H1 (cell line): ENCODE results near the gene EME2. TPM values are rescaled to one million over a fixed set of nuclear protein-coding genes. Genes with fewer than 3 reads are reported as not detected.

Experiments
- BACH1 ChIP-seq: IDR thresholded peaks from 2 replicates; pipeline ENCODE4 v1.6.1; 2012; ENCODE audit warnings: low read length, improper control_type of control experiment
- BCL11A ChIP-seq, 2 experiments: IDR thresholded peaks; one replicate each; pipeline ENCODE4 v1.6.1; 2011; ENCODE audit warnings: low read depth in 2 of 2, low read length in 2 of 2, mild to moderate bottlenecking in 2 of 2
- CREB1 ChIP-seq: IDR thresholded peaks from 2 replicates; pipeline ENCODE4 v1.6.1; 2012; ENCODE audit warnings: inconsistent platforms
- CTBP2 ChIP-seq: IDR thresholded peaks from 2 replicates; pipeline ENCODE4 v1.7.0; 2011; ENCODE audit warnings: borderline replicate concordance, mild to moderate bottlenecking, moderate library complexity, mixed read lengths, low read length; ENCODE audit not compliant: insufficient read depth, insufficient read length
- GABPA ChIP-seq: IDR thresholded peaks from 2 replicates; pipeline ENCODE4 v1.6.1; 2011; ENCODE audit warnings: mild to moderate bottlenecking, low read length, moderate library complexity, borderline replicate concordance; ENCODE audit not compliant: insufficient read depth
- HDAC2 ChIP-seq, 2 experiments: fragments of 300-600 bp in 1 of 2; sonication (generic) in 1 of 2; IDR thresholded peaks; 2 replicates each; pipeline ENCODE4 v1.6.1; 2011 to 2012; ENCODE audit warnings: low read depth in 2 of 2, low read length in 2 of 2, mild to moderate bottlenecking in 2 of 2, moderate library complexity in 2 of 2, borderline replicate concordance in 1 of 2, inconsistent platforms in 1 of 2
- SIN3A ChIP-seq, 2 experiments: IDR thresholded peaks in 1 of 2; conservative IDR thresholded peaks in 1 of 2; 2 replicates each; pipeline ENCODE4 v1.6.1; 2011 to 2012; ENCODE audit warnings: low read length in 2 of 2, improper control_type of control experiment in 1 of 2, low read depth in 1 of 2, mild to moderate bottlenecking in 1 of 2
- TBP ChIP-seq: IDR thresholded peaks from 2 replicates; pipeline ENCODE4 v1.6.1; 2011; ENCODE audit warnings: low read depth, low read length, improper control_type of control experiment
- polyA plus RNA-seq, 7 experiments: library from polyadenylated mRNA; depleted of rRNA in 3 of 7; stranded (reverse) in 5 of 7; unstranded in 2 of 7; fragments of >200 nt in 5 of 7; fragments of 200-250 nt in 2 of 7; gene quantifications; 1 replicate in 5 of 7; 2 replicates in 1 of 7; 4 replicates in 1 of 7; pipeline versions ENCODE4 v1.2.1 to v1.2.3, GENCODE V29; 2011 to 2013; ENCODE audit warnings: missing spikeins in 2 of 7, mixed read lengths in 2 of 7
- total RNA-seq: library from RNA; stranded (reverse); fragmentation: NEBNext Ultra II Directional; extraction: Animal tissue kit (Norgen Biotek cat#: 25700); gene quantifications from 2 replicates; pipeline ENCODE4 v1.2.1, GENCODE V29; 2021

Gene EME2
- total and polyA plus RNA-seq, 2 of the 8 experiments (the other 6 are each of a cell fraction or from before 2014, with no cell fraction given) = 13.1 to 19.7 TPM

DNA sequence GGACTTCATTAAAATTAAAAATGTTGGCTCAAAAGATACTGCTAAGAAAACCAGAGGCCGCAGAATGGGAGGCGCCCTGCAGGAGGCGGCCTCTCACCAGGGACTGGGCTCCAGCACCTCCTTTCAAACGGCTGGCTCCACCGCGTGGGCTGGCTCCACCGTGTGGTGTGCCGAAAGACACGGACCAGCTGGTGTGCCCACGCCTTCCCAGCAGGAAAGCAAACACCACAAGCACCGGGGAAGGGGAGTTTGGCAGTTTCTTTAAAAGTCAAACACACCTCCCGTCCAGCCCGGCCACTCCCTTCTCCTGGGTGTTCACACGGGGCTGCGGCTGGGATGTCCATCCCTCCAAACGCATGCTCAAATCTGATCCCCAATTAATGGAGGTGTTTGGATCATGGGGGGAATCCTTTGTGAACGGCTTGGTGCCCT lies 40.1 kb downstream of the EME2 start (continued):
- TF ChIP-seq CTBP2 = no peak
- TF ChIP-seq HDAC2 (IDR thresholded peaks at IDR 0.05; ENCODE audit: borderline replicate concordance in 1 of 2, low read depth in 2 of 2, low read length in 2 of 2) = peak in 1 of 2 experiments; percentile 64; a peak in 1 of 4 replicates
- 0 out of 2 replicates have a peak, but pooled peaks have one; percentile 26 for TF ChIP-seq TBP
- no peak for TF ChIP-seq BCL11A (IDR thresholded peaks at IDR 0.05; ENCODE audit: low read depth in 2 of 2, low read length in 2 of 2)
- peak; percentile 69; the same call in 1 of the 2 replicates for TF ChIP-seq BACH1
- no peak for TF ChIP-seq CREB1
- 0 out of 2 replicates have a peak, but pooled peaks have one; percentile 34 for TF ChIP-seq GABPA
- peak in 1 of 2 experiments; percentile 64; a peak in 1 of 4 replicates for TF ChIP-seq SIN3A (conservative IDR thresholded peaks at IDR 0.05 in 1 of 2, IDR thresholded peaks at IDR 0.05 in 1 of 2; ENCODE audit: low read depth in 1 of 2, low read length in 2 of 2)
